OCI-LY1 (cell line): ENCODE data around the gene PRR27.

Experiments
- H2AFZ ChIP-seq: fragments of 200-600 bp; sonication (generic), shearing (Covaris generic); 2 replicates; pipeline ENCODE4 v1.6.0; 2014; ENCODE audit warnings: antibody characterized with exemption, mild to moderate bottlenecking, low read length
- H3F3A ChIP-seq: fragments of 200-600 bp; sonication (generic), shearing (Covaris generic); 2 replicates; pipeline ENCODE4 v1.6.0; 2014; ENCODE audit warnings: mild to moderate bottlenecking, antibody characterized with exemption, low read length, moderate library complexity; ENCODE audit not compliant: insufficient read depth
- H3K27ac ChIP-seq: fragments of 200-600 bp; sonication (generic); 2 replicates; pipeline ENCODE4 v1.5.1; 2014; ENCODE audit warnings: low read length, mixed run types, mild to moderate bottlenecking, low read depth; ENCODE audit not compliant: poor library complexity, severe bottlenecking
- H3K27me3 ChIP-seq: fragments of 200-600 bp; sonication (generic); 2 replicates; pipeline ENCODE4 v1.6.0; 2014; ENCODE audit warnings: antibody characterized with exemption, mild to moderate bottlenecking, low read length, moderate library complexity; ENCODE audit not compliant: insufficient read depth
- H3K36me3 ChIP-seq: fragments of 200-600 bp; sonication (generic); 2 replicates; pipeline ENCODE4 v1.6.1; 2014; ENCODE audit warnings: mild to moderate bottlenecking, antibody characterized with exemption, low read length, moderate library complexity, mixed read lengths; ENCODE audit not compliant: insufficient read depth
- H3K4me1 ChIP-seq: fragments of 200-600 bp; sonication (generic); 2 replicates; pipeline ENCODE4 v1.5.1; 2014; ENCODE audit warnings: mild to moderate bottlenecking, low read length, moderate library complexity; ENCODE audit not compliant: insufficient read depth, severe bottlenecking
- H3K4me2 ChIP-seq: fragments of 200-600 bp; sonication (generic), shearing (Covaris generic); 2 replicates; pipeline ENCODE4 v1.6.1; 2014; ENCODE audit warnings: low read length
- H3K4me3 ChIP-seq: fragments of 200-600 bp; sonication (generic); 2 replicates; pipeline ENCODE4 v1.5.1; 2014; ENCODE audit warnings: low read length, low read depth, mild to moderate bottlenecking, mixed read lengths; ENCODE audit not compliant: poor library complexity, severe bottlenecking
- H3K79me2 ChIP-seq: fragments of 200-600 bp; shearing (Covaris generic); 2 replicates; pipeline ENCODE4 v1.6.1; 2016; ENCODE audit warnings: mixed run types, low read length, mixed read lengths; ENCODE audit not compliant: insufficient read depth
- H3K9ac ChIP-seq: fragments of 200-600 bp; sonication (generic), shearing (Covaris generic); 2 replicates; pipeline ENCODE4 v1.6.1; 2014; ENCODE audit warnings: mild to moderate bottlenecking, low read length, mixed read lengths
- H3K9me2 ChIP-seq: fragments of 200-600 bp; sonication (generic), shearing (Covaris generic); 2 replicates; pipeline ENCODE4 v1.6.1; 2014; ENCODE audit warnings: low read depth, mild to moderate bottlenecking, low read length, mixed read lengths
- H3K9me3 ChIP-seq: fragments of 200-600 bp; shearing (Covaris generic); 2 replicates; pipeline ENCODE4 v1.6.1; 2014; ENCODE audit warnings: low read length, mixed read lengths
- H4K20me1 ChIP-seq: fragments of 200-600 bp; sonication (generic), shearing (Covaris generic); 2 replicates; pipeline ENCODE4 v1.6.0; 2016; ENCODE audit warnings: mild to moderate bottlenecking, low read length; ENCODE audit not compliant: insufficient read depth
- CTCF ChIP-seq: fragments of 200-600 bp; sonication (generic), shearing (Covaris generic); IDR thresholded peaks from 2 replicates; pipeline ENCODE4 v1.5.1; 2017; ENCODE audit warnings: mild to moderate bottlenecking, antibody characterized with exemption, low read length, moderate library complexity, mixed read lengths
- EZH2 ChIP-seq: fragments of 200-600 bp; sonication (generic), shearing (Covaris generic); IDR thresholded peaks from 2 replicates; pipeline ENCODE4 v1.8.0; 2017; ENCODE audit warnings: borderline replicate concordance, mixed run types, mild to moderate bottlenecking, antibody characterized with exemption, low read length, moderate library complexity, mixed read lengths

Gene PRR27

GRCh38 chr4:70158576-70158975 is 4.5 kb downstream of the PRR27 start:
- Histone ChIP-seq H3K79me2 (no peaks in the 10 kb centered on the region), H3K9me2 (no peaks in the 10 kb centered on the region), H3K27me3 (no peaks in the 10 kb centered on the region), H4K20me1 (no peaks in the 10 kb centered on the region), H3K4me2 (no peak overlapping the region), H3K9ac (no peak overlapping the region), H3K36me3 (no peaks in the 10 kb centered on the region), H3K4me1 (no peaks in the 10 kb centered on the region), H3K27ac (no peak overlapping the region), H3K9me3 (no peaks in the 10 kb centered on the region), H3K4me3 (no peak overlapping the region), H3F3A (no peaks in the 10 kb centered on the region), H2AFZ (no peak overlapping the region)
- TF ChIP-seq EZH2 (no peak), CTCF (no peak)

GRCh38 chr4:70177090-70177489 is 23.1 kb downstream of the PRR27 start:
- H3K27me3 ChIP-seq = no peaks in the 10 kb centered on the region
- no peaks in the 10 kb centered on the region for H3K36me3 ChIP-seq
- no peaks in the 10 kb centered on the region for H3F3A ChIP-seq
- no peak overlapping the region for H3K4me3 ChIP-seq
- H3K4me2 ChIP-seq = no peak overlapping the region
- no peaks in the 10 kb centered on the region for H3K9me3 ChIP-seq
- no peaks in the 10 kb centered on the region for H3K4me1 ChIP-seq
- H3K9ac ChIP-seq = no peak overlapping the region
- no peak overlapping the region for H3K27ac ChIP-seq
- H3K9me2 ChIP-seq = no peaks in the 10 kb centered on the region
- H4K20me1 ChIP-seq = no peaks in the 10 kb centered on the region
- H2AFZ ChIP-seq = no peak overlapping the region
- TF ChIP-seq EZH2 = no peak
- TF ChIP-seq CTCF = no peak
- H3K79me2 ChIP-seq = no peaks in the 10 kb centered on the region

- Histone ChIP-seq H3K4me1 (no peaks in the 10 kb centered on the region), H4K20me1 (no peaks in the 10 kb centered on the region), H3K27ac (no peak overlapping the region), H2AFZ (no peak overlapping the region), H3K9ac (no peak overlapping the region), H3K4me3 (no peak overlapping the region), H3K27me3 (no peaks in the 10 kb centered on the region), H3K79me2 (no peaks in the 10 kb centered on the region), H3K9me3 (no peaks in the 10 kb centered on the region), H3F3A (no peaks in the 10 kb centered on the region), H3K9me2 (no peaks in the 10 kb centered on the region), H3K36me3 (no peaks in the 10 kb centered on the region), H3K4me2 (no peak overlapping the region)
- no peak for TF ChIP-seq EZH2
- TF ChIP-seq CTCF = no peak
Measured at GRCh38 chr4:70178075-70178660, 24.1 kb downstream of the PRR27 start.
